HCT116 (cell line): ENCODE measurements around the gene ARFGEF3. TPM values are rescaled to one million over a fixed set of nuclear protein-coding genes. Genes with fewer than 3 reads are reported as not detected.

ENCODE experiments used
- ATAC-seq: fragments of 200-7000 bp; cut with Tn5 transposase; 2 replicates; pipeline ENCODE4 v1.9.1; 2020; ENCODE audit warnings: mild to moderate bottlenecking, moderate library complexity
- BruUV-seq: library from RNA; stranded (reverse); fragments of 400-500 nt; replicated peaks from 2 replicates; lab custom pipeline; 2021; lab: Mats Ljungman, UMichigan
- CTCF ChIA-PET: fragments of 300-600 bp; sonication (Branson Sonifier 250); formaldehyde crosslinking; loops from one replicate; lab custom pipeline; 2021; ENCODE audit warnings: antibody characterized with exemption; lab: Charles Lee
- POLR2A ChIA-PET: fragments of 300-600, 350-600 bp; sonication (Branson Sonifier 250); formaldehyde crosslinking; loops from one replicate; lab custom pipeline; 2021; ENCODE audit warnings: antibody characterized with exemption; lab: Charles Lee
- RAD21 ChIA-PET, 2 experiments: fragments of 300-600 bp; sonication (Branson Sonifier 250); formaldehyde crosslinking; loops; one replicate each; lab custom pipeline; 2023; ENCODE audit warnings: low total read pairs in 2 of 2; ENCODE audit not compliant: uncharacterized antibody in 2 of 2, unreplicated experiment in 2 of 2, low non-redundant PET in 1 of 2; lab: Charles Lee
- DNase-seq: peaks from one replicate; pipeline ENCODE4 v3.0.0-alpha.2; 2010; ENCODE audit warnings: low read depth, low spot score
- H2AFZ ChIP-seq: fragments of 200-600 bp; shearing (Covaris generic), sonication (generic); 2 replicates; pipeline ENCODE4 v1.6.1; 2017; ENCODE audit warnings: low read depth, mixed run types, mixed read lengths, antibody characterized with exemption, low read length; ENCODE audit not compliant: poor library complexity, severe bottlenecking
- H3K27ac ChIP-seq: 2 replicates; pipeline ENCODE4 v1.5.1; 2012; ENCODE audit warnings: low read depth, low read length
- H3K27me3 ChIP-seq: fragments of 200-600 bp; sonication (generic); 2 replicates; pipeline ENCODE4 v1.6.1; 2016; ENCODE audit warnings: mixed run types, low read length, mixed read lengths; ENCODE audit not compliant: insufficient read depth
- H3K36me3 ChIP-seq, 2 experiments: fragments of 200-500 bp in 1 of 2; fragments of 200-600 bp in 1 of 2; sonication (Bioruptor generic) in 1 of 2; sonication (generic) in 1 of 2; 2 replicates each; pipeline versions ENCODE4 v1.5.1 to v1.6.1; 2014 to 2016; ENCODE audit warnings: low read length in 2 of 2, inconsistent platforms in 1 of 2, mixed read lengths in 1 of 2, mixed run types in 1 of 2; ENCODE audit not compliant: insufficient read depth in 2 of 2, control insufficient read depth in 1 of 2
- H3K4me1 ChIP-seq, 2 experiments: fragments of 200-600 bp in 1 of 2; sonication (generic) in 1 of 2; 2 replicates each; pipeline versions ENCODE4 v1.5.1 to v1.6.1; 2012 to 2017; ENCODE audit warnings: low read length in 2 of 2, inconsistent platforms in 1 of 2, mild to moderate bottlenecking in 1 of 2, mixed read lengths in 1 of 2, mixed run types in 1 of 2, moderate library complexity in 1 of 2; ENCODE audit not compliant: insufficient read depth in 2 of 2, control insufficient read depth in 1 of 2
- H3K4me2 ChIP-seq: fragments of 200-600 bp; sonication (generic); 2 replicates; pipeline ENCODE4 v1.6.1; 2017; ENCODE audit warnings: mixed run types, low read length, mixed read lengths
- H3K4me3 ChIP-seq, 2 experiments: fragments of 200-600 bp in 1 of 2; sonication (generic) in 1 of 2; replicated peaks in 1 of 2; 2 replicates each; pipeline ENCODE4 v1.5.1; 2011 to 2016; ENCODE audit warnings: low read length in 2 of 2, control low read depth in 1 of 2, low read depth in 1 of 2, mild to moderate bottlenecking in 1 of 2, mixed read lengths in 1 of 2, mixed run types in 1 of 2
- H3K79me2 ChIP-seq: fragments of 200-600 bp; sonication (generic); 2 replicates; pipeline ENCODE4 v1.6.1; 2017; ENCODE audit warnings: mild to moderate bottlenecking, mixed run types, low read length, moderate library complexity, mixed read lengths; ENCODE audit not compliant: insufficient read depth
- H3K9ac ChIP-seq: fragments of 200-600 bp; sonication (generic); 2 replicates; pipeline ENCODE4 v1.6.1; 2016; ENCODE audit warnings: low read length, mixed read lengths
- H3K9me2 ChIP-seq: fragments of 200-600 bp; sonication (generic), shearing (Covaris generic); 2 replicates; pipeline ENCODE4 v1.6.1; 2017; ENCODE audit warnings: mixed run types, mild to moderate bottlenecking, moderate library complexity; ENCODE audit not compliant: insufficient read depth
- H3K9me3 ChIP-seq, 2 experiments: fragments of 200-500 bp in 1 of 2; fragments of 200-600 bp in 1 of 2; sonication (Bioruptor generic) in 1 of 2; sonication (generic) in 1 of 2; 2 replicates each; pipeline ENCODE4 v1.6.1; 2014 to 2017; ENCODE audit warnings: low read length in 2 of 2, mixed read lengths in 2 of 2, inconsistent platforms in 1 of 2, low read depth in 1 of 2, mild to moderate bottlenecking in 1 of 2, mixed run types in 1 of 2, moderate library complexity in 1 of 2; ENCODE audit not compliant: control insufficient read depth in 1 of 2, insufficient read depth in 1 of 2
- H4K20me1 ChIP-seq: fragments of 200-600 bp; sonication (generic), shearing (Covaris generic); 2 replicates; pipeline ENCODE4 v1.6.1; 2017; ENCODE audit warnings: mixed run types, mild to moderate bottlenecking, moderate library complexity; ENCODE audit not compliant: insufficient read depth
- CEBPB ChIP-seq: IDR thresholded peaks from 2 replicates; pipeline ENCODE4 v1.6.1; 2012; ENCODE audit warnings: low read depth
- CTCF ChIP-seq, 3 experiments: fragments of 200-600 bp in 1 of 3; sonication (generic) in 1 of 3; IDR thresholded peaks in 2 of 3; conservative IDR thresholded peaks in 1 of 3; 2 replicates each; pipeline ENCODE4 v1.5.1; 2012 to 2017; ENCODE audit warnings: low read depth in 2 of 3, low read length in 2 of 3, antibody characterized with exemption in 1 of 3, borderline replicate concordance in 1 of 3, control low read depth in 1 of 3, mild to moderate bottlenecking in 1 of 3, mixed read lengths in 1 of 3, mixed run types in 1 of 3, moderate library complexity in 1 of 3; ENCODE audit not compliant: insufficient read depth in 1 of 3
- FOSL1 ChIP-seq: IDR thresholded peaks from 2 replicates; pipeline ENCODE4 v1.6.1; 2012; ENCODE audit warnings: low read depth
- POLR2A ChIP-seq: IDR thresholded peaks from 2 replicates; pipeline ENCODE4 v1.7.0; 2011; ENCODE audit warnings: borderline replicate concordance; ENCODE audit not compliant: insufficient read depth, insufficient read length; ENCODE audit errors: extremely low read depth
- RAD21 ChIP-seq: IDR thresholded peaks from 2 replicates; pipeline ENCODE4 v1.6.1; 2012; ENCODE audit warnings: low read depth, mild to moderate bottlenecking
- SP1 ChIP-seq: IDR thresholded peaks from 2 replicates; pipeline ENCODE4 v1.6.1; 2012; ENCODE audit warnings: low read depth
- SRF ChIP-seq: IDR thresholded peaks from 2 replicates; pipeline ENCODE4 v1.6.1; 2012; ENCODE audit warnings: low read depth
- ZFX ChIP-seq: fragments of 450-650 bp; IDR thresholded peaks from 2 replicates; pipeline ENCODE4 v1.6.1; 2017
- ZNF274 ChIP-seq: fragments of 200-500 bp; sonication (Bioruptor generic); IDR thresholded peaks from 2 replicates; pipeline ENCODE4 v1.6.1; 2014; ENCODE audit warnings: mild to moderate bottlenecking, low read depth, low read length, inconsistent platforms
- intact Hi-C: fragments of 100-400 bp; cut with micrococcal nuclease; formaldehyde crosslinking; loops from 2 replicates; pipeline ENCODE4 v1.10.0; 2022
- total RNA-seq: library from RNA; stranded (reverse); gene quantifications from one replicate; pipeline ENCODE4 v1.2.1, GENCODE V29; 2021; ENCODE audit not compliant: unreplicated experiment
- TF ChIP-seq, protein P1 (sequence below): IDR thresholded peaks from 2 replicates; pipeline ENCODE4 v1.6.1; 2012
- TF ChIP-seq, protein P2 (sequence below): IDR thresholded peaks from 2 replicates; pipeline ENCODE4 v1.6.1; 2012; ENCODE audit warnings: low read depth

The ARFGEF3 gene
- total RNA-seq, 1 experiment from 2014 or later = 3.8 TPM

GRCh38 chr6:138372711-138373463, 211.1 kb downstream of the ARFGEF3 start:
- ChIA-PET POLR2A (no interaction called here), RAD21 (no interaction called here), CTCF (interaction anchor here (1.0 to 1.4 kb wide), 2 partner anchors 11 to 992 kb away, joined by 3 read pairs; no protein-coding TSS in a partner anchor)
- no peaks in the 10 kb centered on the region for H3K36me3 ChIP-seq
- peak overlapping the region; percentile 55 for H2AFZ ChIP-seq
- no peak overlapping the region for H3K4me3 ChIP-seq
- H3K4me2 ChIP-seq = peak overlapping the region; percentile 58; the same call in 1 of the 2 replicates
- H3K27me3 ChIP-seq = no peaks in the 10 kb centered on the region
- H3K27ac ChIP-seq = no peak overlapping the region
- H3K4me1 ChIP-seq = peaks cover 14 to 29% of the 10 kb centered on the region in 2 experiments
- intact Hi-C loops = no loop called here
- no peaks in the 10 kb centered on the region for H3K79me2 ChIP-seq
- no peak for DNase-seq
- ATAC-seq = peak; percentile 57
- no peaks in the 10 kb centered on the region for H3K9me3 ChIP-seq
- no TSS peak for BruUV-seq
- TF ChIP-seq SP1 (no peak), ZNF274 (no peak), SRF (no peak), CEBPB (0 out of 2 replicates have a peak, but pooled peaks have one; percentile 12), RAD21 (no peak), CTCF (IDR thresholded peaks at IDR 0.05 in 2 of 3, conservative IDR thresholded peaks at IDR 0.05 in 1 of 3; ENCODE audit: borderline replicate concordance in 1 of 3, insufficient read depth in 1 of 3, low read depth in 2 of 3, low read length in 2 of 3) (peak; percentile 4 to 38 (median 6); a peak in 2 of 6 replicates), POLR2A (no peak), FOSL1 (peak; percentile 42; the same call in 1 of the 2 replicates), ZFX (no peak)
- TF ChIP-seq, protein P1, sequence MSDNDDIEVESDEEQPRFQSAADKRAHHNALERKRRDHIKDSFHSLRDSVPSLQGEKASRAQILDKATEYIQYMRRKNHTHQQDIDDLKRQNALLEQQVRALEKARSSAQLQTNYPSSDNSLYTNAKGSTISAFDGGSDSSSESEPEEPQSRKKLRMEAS = no peak
- TF ChIP-seq, protein P2, sequence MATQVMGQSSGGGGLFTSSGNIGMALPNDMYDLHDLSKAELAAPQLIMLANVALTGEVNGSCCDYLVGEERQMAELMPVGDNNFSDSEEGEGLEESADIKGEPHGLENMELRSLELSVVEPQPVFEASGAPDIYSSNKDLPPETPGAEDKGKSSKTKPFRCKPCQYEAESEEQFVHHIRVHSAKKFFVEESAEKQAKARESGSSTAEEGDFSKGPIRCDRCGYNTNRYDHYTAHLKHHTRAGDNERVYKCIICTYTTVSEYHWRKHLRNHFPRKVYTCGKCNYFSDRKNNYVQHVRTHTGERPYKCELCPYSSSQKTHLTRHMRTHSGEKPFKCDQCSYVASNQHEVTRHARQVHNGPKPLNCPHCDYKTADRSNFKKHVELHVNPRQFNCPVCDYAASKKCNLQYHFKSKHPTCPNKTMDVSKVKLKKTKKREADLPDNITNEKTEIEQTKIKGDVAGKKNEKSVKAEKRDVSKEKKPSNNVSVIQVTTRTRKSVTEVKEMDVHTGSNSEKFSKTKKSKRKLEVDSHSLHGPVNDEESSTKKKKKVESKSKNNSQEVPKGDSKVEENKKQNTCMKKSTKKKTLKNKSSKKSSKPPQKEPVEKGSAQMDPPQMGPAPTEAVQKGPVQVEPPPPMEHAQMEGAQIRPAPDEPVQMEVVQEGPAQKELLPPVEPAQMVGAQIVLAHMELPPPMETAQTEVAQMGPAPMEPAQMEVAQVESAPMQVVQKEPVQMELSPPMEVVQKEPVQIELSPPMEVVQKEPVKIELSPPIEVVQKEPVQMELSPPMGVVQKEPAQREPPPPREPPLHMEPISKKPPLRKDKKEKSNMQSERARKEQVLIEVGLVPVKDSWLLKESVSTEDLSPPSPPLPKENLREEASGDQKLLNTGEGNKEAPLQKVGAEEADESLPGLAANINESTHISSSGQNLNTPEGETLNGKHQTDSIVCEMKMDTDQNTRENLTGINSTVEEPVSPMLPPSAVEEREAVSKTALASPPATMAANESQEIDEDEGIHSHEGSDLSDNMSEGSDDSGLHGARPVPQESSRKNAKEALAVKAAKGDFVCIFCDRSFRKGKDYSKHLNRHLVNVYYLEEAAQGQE = no peak
- TF ChIP-seq, all 23 proteins: peak for 3
- H3K9ac ChIP-seq = no peak overlapping the region
- no peaks in the 10 kb centered on the region for H4K20me1 ChIP-seq
- no peaks in the 10 kb centered on the region for H3K9me2 ChIP-seq
